Muscle of back (tissue), 11 donors: ENCODE data around the gene SLC38A11. TPM values are rescaled to one million over a fixed set of nuclear protein-coding genes. Genes with fewer than 3 reads are reported as not detected.

ENCODE experiments used
- DNase-seq, 3 donors: peaks; one replicate each; pipeline versions ENCODE4 v3.0.0 to v3.0.0-alpha.2; 2013
- polyA plus RNA-seq, 10 donors: library from polyadenylated mRNA; unstranded; fragments of 120-200 nt; gene quantifications; one replicate each; pipeline ENCODE4 v1.2.1, GENCODE V29; 2013; ENCODE audit not compliant: insufficient read length in 10 of 10

The SLC38A11 gene
- polyA plus RNA-seq, 10 donors = 0.34 to 1.2 (median 0.66) TPM

GRCh38 chr2:164972216-164972615 is 16.9 kb upstream of the SLC38A11 start:
- no peak for DNase-seq

GRCh38 chr2:164969909-164970690 is 14.8 kb upstream of the SLC38A11 start:
- DNase-seq = no peak

- peak in 1 of 3 donors; percentile 38 for DNase-seq
Observed at GRCh38 chr2:164967781-164968228, 12.5 kb upstream of the SLC38A11 start.

- DNase-seq = no peak
Observed at GRCh38 chr2:164967361-164967760, 12.0 kb upstream of the SLC38A11 start.

GRCh38 chr2:164964700-164965099 is 9.4 kb upstream of the SLC38A11 start:
- no peak for DNase-seq

GRCh38 chr2:164960159-164960558 is 4.8 kb upstream of the SLC38A11 start:
- DNase-seq = no peak

- DNase-seq = no peak
Observed at GRCh38 chr2:164954186-164954585, 1.1 kb downstream of the SLC38A11 start.

GRCh38 chr2:164953279-164953678 is 2.0 kb downstream of the SLC38A11 start:
- DNase-seq = no peak

- no peak for DNase-seq
Observed at GRCh38 chr2:164952057-164952702, 3.1 kb downstream of the SLC38A11 start.

- DNase-seq = no peak
Observed at GRCh38 chr2:164948540-164948939, 6.8 kb downstream of the SLC38A11 start.

GRCh38 chr2:164947281-164947680 is 8.0 kb downstream of the SLC38A11 start:
- no peak for DNase-seq

- no peak for DNase-seq
Observed at GRCh38 chr2:164943289-164943688, 12.0 kb downstream of the SLC38A11 start.

- DNase-seq = no peak
Observed at GRCh38 chr2:164937864-164938401, 17.4 kb downstream of the SLC38A11 start.

- DNase-seq = no peak
Observed at GRCh38 chr2:164935118-164936101, 19.9 kb downstream of the SLC38A11 start.

- DNase-seq = no peak
Observed at GRCh38 chr2:164934401-164935117, 20.8 kb downstream of the SLC38A11 start.

- no peak for DNase-seq
Observed at GRCh38 chr2:164933671-164934189, 21.6 kb downstream of the SLC38A11 start.

- no peak for DNase-seq
Observed at GRCh38 chr2:164932377-164932776, 22.9 kb downstream of the SLC38A11 start.

GRCh38 chr2:164928101-164928673 is 27.1 kb downstream of the SLC38A11 start:
- no peak for DNase-seq

GRCh38 chr2:164922134-164922533 is 33.2 kb downstream of the SLC38A11 start:
- DNase-seq = no peak

GRCh38 chr2:164920430-164920829 is 34.9 kb downstream of the SLC38A11 start:
- peak in 1 of 3 donors; percentile 81 for DNase-seq
